Measurements from ENCODE around the gene ZNF511.

GRCh38 chr10:133327651-133328357, 19.1 kb downstream of the ZNF511 start:
- TF ChIP-seq CTCF (conservative IDR thresholded peaks at IDR 0.05; ENCODE audit: low read depth, low read length) (no peak), BHLHE40 (IDR thresholded peaks at IDR 0.05; ENCODE audit: low read depth, low read length) (no peak), POLR2A (IDR thresholded peaks at IDR 0.05; ENCODE audit: low read depth, low read length) (no peak), RFX5 (IDR thresholded peaks at IDR 0.05; ENCODE audit: low read depth, low read length) (no peak), USF2 (IDR thresholded peaks at IDR 0.05; ENCODE audit: low read depth, low read length) (no peak), ELK1 (IDR thresholded peaks at IDR 0.05; ENCODE audit: borderline replicate concordance, low read depth, low read length) (no peak), RAD21 (IDR thresholded peaks at IDR 0.05; ENCODE audit: low read length) (no peak), MAFK (IDR thresholded peaks at IDR 0.05; ENCODE audit: low read depth, low read length) (no peak), SMC3 (IDR thresholded peaks at IDR 0.05; ENCODE audit: low read depth, low read length) (no peak), RCOR1 (IDR thresholded peaks at IDR 0.05; ENCODE audit: insufficient replicate concordance, low read length) (no peak), CEBPB (IDR thresholded peaks at IDR 0.05; ENCODE audit: low read depth, low read length) (no peak)
